DND-41 (cell line): Measurements from ENCODE around the gene MOK.
A peak's percentile ranks its signal among the peaks of the same experiment; 100 is the strongest.

Experiments
- CTCF ChIP-seq: IDR thresholded peaks from 2 replicates; pipeline ENCODE4 v1.5.1; 2012; ENCODE audit warnings: borderline replicate concordance, low read length, moderate library complexity, mild to moderate bottlenecking; ENCODE audit not compliant: poor library complexity, severe bottlenecking; ENCODE audit errors: extremely low read depth
- EZH2 ChIP-seq: IDR thresholded peaks from 3 replicates; pipeline ENCODE4 v1.6.1; 2012; ENCODE audit warnings: borderline replicate concordance, low read depth, mild to moderate bottlenecking, moderate library complexity, low read length, inconsistent platforms; ENCODE audit not compliant: severe bottlenecking

- TF ChIP-seq EZH2 (no peak), CTCF (peak; percentile 84)
These were observed 12.0 kb upstream of the MOK start for GRCh38 chr14:102316743-102317563.
